Measurements from ENCODE around the gene METTL16. TPM values are rescaled to one million over a fixed set of nuclear protein-coding genes. Genes with fewer than 3 reads are reported as not detected.

The METTL16 gene
- total RNA-seq, 2 experiments from 2014 or later, result 25.7 to 27.0 TPM

DNA sequence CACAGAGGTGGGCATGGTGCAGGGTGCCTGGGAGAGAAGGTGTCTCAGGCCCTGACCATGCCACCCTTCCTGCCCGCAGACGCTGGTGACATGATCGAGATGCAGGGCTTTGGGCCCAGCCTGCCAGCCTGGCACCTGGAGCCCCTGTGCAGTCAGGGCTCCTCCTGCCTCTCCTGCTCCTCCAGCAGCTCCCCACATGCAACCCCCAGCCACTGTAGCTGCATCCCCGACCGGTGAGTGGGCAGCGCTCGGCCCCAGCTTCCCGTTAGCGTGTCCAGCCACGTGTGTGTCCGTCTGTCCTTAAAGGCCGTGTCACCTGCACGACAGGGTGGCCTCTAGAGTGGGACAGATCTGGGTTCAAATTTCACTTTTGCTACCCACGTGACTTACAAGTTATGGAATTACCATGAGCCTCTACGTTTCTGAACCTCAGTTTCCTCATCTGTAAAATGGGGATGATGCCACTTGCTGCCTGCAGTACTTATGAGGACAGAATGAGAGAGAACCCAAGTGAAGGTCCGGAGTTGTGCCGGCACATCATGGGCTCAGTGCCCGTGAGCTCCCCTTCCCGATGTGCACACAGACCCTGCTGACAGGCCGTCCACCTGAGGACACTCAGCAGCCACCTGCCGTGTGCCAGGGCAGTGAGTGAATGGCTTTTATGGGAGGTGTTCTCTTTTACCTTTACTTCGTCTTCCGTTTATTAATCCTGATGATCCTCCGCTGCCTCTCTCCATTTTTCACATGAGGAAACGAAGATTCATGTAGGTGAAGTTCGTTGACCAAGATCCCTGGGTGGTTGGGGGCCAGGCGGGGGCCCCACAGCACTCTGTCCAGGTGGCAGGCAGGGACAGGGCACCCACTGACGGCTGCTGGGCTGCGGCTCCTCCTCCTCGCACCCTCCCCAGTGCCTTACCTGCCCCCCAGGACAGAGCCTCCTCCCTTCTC, 140.2 kb downstream of the METTL16 start:
- H3K36me3 Mint-ChIP-seq (ENCODE audit: low read depth), result peaks cover 6% of the 10 kb centered on the region
- H3K4me1 Mint-ChIP-seq (ENCODE audit: low read depth), result no peaks in the 10 kb centered on the region
- H3K27ac Mint-ChIP-seq, result no peak overlapping the region
- ATAC-seq (no peak), DNase-seq (no peak)
- no peak overlapping the region for H3K4me3 Mint-ChIP-seq
- POLR2A ChIA-PET, result no interaction called here
- H3K27me3 Mint-ChIP-seq (ENCODE audit: low read depth), result no peaks in the 10 kb centered on the region
- CTCF ChIA-PET, result interaction anchor here (4.3 kb wide), 1 partner anchor 11 kb away, joined by 27 read pairs; no protein-coding TSS in a partner anchor
- no peaks in the 10 kb centered on the region for H3K9me3 Mint-ChIP-seq (ENCODE audit: insufficient read depth)

DNA sequence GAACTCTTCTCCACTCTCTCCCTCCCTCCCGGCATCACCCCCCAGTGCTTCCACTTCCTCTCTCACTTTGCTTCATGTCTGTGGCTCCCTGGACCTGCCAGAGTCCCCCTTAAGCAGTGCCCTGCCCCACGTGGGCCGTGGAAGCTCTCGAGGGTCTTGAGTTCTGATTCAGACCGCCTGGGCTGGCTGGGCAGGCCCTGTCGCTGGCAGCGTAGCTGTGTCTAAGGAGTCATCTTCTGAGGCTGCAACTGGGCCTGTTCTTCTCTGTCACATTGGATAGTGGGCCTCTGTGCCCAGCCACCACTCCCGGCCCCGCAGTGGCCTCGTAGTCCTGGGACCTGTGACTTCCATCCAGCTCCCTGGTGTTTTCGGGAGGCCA, 141.5 kb downstream of the METTL16 start:
- no peak for ATAC-seq

DNA sequence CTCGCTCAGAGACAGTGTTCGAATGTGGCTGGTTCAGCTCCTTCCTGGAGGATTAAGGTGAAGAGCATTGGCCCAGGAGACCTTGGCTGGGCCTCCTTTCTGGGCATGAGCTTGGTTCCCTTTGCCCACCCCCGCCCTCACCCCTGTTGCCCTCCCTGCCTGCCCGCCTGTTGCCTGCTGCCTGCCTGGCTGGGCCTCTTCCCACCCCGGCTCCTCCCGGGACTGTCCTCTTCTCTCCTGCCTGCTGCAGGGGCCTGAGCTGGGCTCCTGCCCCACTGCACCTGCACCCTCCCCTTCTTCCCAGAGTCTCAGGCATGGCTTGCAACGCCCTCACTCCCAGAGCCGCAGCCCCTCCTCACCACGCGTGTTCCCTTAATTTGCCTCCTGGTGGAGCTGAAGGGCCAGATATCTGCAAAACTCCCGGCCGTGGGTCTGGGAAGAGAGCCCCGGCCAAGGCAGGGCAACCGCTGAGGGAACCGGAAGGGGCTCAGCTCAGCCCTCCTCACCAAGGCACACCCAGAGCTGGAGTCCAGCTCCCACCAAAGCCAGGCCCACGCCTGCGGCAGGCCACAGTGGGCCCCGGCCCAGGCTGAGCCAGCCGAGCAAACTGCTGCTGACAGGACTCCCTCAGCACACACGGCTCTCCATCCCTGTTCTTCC, 142.0 kb downstream of the METTL16 start:
- H3K36me3 Mint-ChIP-seq (ENCODE audit: low read depth), result peaks cover 6% of the 10 kb centered on the region
- H3K27me3 Mint-ChIP-seq (ENCODE audit: low read depth), result no peaks in the 10 kb centered on the region
- H3K4me1 Mint-ChIP-seq (ENCODE audit: low read depth), result no peaks in the 10 kb centered on the region
- ChIA-PET CTCF (interaction anchor here (1.1 to 4.3 kb wide), 5 partner anchors 9 to 46 kb away, joined by 3 to 27 read pairs (median 4); no protein-coding TSS in a partner anchor), POLR2A (interaction anchor here (0.6 to 1.0 kb wide), 3 partner anchors 16 to 88 kb away, joined by 3 to 4 read pairs (median 3); no protein-coding TSS in a partner anchor)
- no peak overlapping the region for H3K27ac Mint-ChIP-seq
- H3K9me3 Mint-ChIP-seq (ENCODE audit: insufficient read depth), result no peaks in the 10 kb centered on the region
- DNase-seq (no peak), ATAC-seq (no peak)
- H3K4me3 Mint-ChIP-seq, result no peak overlapping the region

More for the DNA sequence above, 141.5 kb downstream of the METTL16 start:
- H3K9me3 Mint-ChIP-seq (ENCODE audit: insufficient read depth), result no peaks in the 10 kb centered on the region
- CTCF ChIA-PET, result interaction anchor here (1.1 to 4.3 kb wide), 4 partner anchors 10 to 17 kb away, joined by 3 to 27 read pairs (median 4); no protein-coding TSS in a partner anchor
- POLR2A ChIA-PET, result interaction anchor here (0.8 to 1.0 kb wide), 2 partner anchors 16 to 23 kb away, joined by 3 to 4 read pairs; no protein-coding TSS in a partner anchor
- H3K27ac Mint-ChIP-seq, result no peak overlapping the region
- H3K4me3 Mint-ChIP-seq, result no peak overlapping the region
- H3K4me1 Mint-ChIP-seq (ENCODE audit: low read depth), result no peaks in the 10 kb centered on the region
- H3K36me3 Mint-ChIP-seq (ENCODE audit: low read depth), result peaks cover 6% of the 10 kb centered on the region
- DNase-seq, result no peak
- H3K27me3 Mint-ChIP-seq (ENCODE audit: low read depth), result no peaks in the 10 kb centered on the region

DNA sequence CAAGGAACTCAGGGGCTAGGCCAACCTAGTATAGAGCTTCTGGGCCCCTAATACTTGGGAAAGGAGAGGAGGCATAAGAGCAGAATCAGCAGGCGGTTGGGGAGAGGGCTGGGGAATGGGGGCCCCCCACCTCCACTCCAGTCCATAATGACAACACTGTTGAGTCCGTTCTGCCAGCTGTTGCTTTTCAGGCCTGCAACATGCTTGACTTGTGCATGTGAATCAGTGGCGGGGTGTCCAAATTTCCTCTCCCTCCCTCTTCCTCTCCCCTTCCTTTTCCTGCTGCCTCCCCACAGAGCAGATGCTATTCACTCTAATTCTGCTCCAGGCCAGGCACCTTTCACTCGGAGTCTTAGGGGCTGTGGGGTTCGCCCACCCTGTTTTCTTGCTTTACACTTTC, 142.6 kb downstream of the METTL16 start:
- Mint-ChIP-seq H3K4me3 (no peak overlapping the region), H3K9me3 (ENCODE audit: insufficient read depth) (no peaks in the 10 kb centered on the region), H3K27ac (no peak overlapping the region), H3K27me3 (ENCODE audit: low read depth) (no peaks in the 10 kb centered on the region), H3K36me3 (ENCODE audit: low read depth) (peaks cover 6% of the 10 kb centered on the region), H3K4me1 (ENCODE audit: low read depth) (no peaks in the 10 kb centered on the region)
- no peak for ATAC-seq
- CTCF ChIA-PET, result interaction anchor here (1.1 to 4.3 kb wide), 3 partner anchors 8 to 47 kb away, joined by 3 to 27 read pairs (median 6); no protein-coding TSS in a partner anchor
- DNase-seq, result no peak
- POLR2A ChIA-PET, result interaction anchor here (0.6 kb wide), 1 partner anchor 87 kb away, joined by 3 read pairs; no protein-coding TSS in a partner anchor

DNA sequence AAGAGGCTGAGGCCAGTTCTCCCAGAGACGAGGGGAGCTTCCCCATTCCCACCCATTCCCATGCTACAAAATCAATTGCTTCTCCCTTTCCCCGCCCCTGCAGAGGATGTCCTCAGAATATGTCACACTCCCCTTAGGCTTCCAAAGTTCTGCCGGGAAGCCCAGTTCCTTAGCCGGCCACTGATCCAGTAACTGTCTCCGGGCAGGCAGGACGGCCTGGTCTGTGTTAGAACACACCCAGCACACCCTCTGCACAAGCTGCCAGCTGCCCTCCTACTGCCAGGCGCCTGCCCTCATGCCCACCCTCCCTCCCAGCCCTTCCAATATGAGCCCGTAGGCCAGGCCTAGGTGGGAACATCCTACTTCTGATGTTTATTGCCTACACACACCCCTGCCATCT, 143.3 kb downstream of the METTL16 start:
- POLR2A ChIA-PET, result no interaction called here
- no peaks in the 10 kb centered on the region for H3K27me3 Mint-ChIP-seq (ENCODE audit: low read depth)
- ATAC-seq (no peak), DNase-seq (no peak)
- no peaks in the 10 kb centered on the region for H3K4me1 Mint-ChIP-seq (ENCODE audit: low read depth)
- H3K27ac Mint-ChIP-seq, result no peak overlapping the region
- H3K9me3 Mint-ChIP-seq (ENCODE audit: insufficient read depth), result no peaks in the 10 kb centered on the region
- peaks cover 6% of the 10 kb centered on the region for H3K36me3 Mint-ChIP-seq (ENCODE audit: low read depth)
- CTCF ChIA-PET, result interaction anchor here (1.7 to 4.3 kb wide), 2 partner anchors 15 to 48 kb away, joined by 6 to 27 read pairs; no protein-coding TSS in a partner anchor
- no peak overlapping the region for H3K4me3 Mint-ChIP-seq

DNA sequence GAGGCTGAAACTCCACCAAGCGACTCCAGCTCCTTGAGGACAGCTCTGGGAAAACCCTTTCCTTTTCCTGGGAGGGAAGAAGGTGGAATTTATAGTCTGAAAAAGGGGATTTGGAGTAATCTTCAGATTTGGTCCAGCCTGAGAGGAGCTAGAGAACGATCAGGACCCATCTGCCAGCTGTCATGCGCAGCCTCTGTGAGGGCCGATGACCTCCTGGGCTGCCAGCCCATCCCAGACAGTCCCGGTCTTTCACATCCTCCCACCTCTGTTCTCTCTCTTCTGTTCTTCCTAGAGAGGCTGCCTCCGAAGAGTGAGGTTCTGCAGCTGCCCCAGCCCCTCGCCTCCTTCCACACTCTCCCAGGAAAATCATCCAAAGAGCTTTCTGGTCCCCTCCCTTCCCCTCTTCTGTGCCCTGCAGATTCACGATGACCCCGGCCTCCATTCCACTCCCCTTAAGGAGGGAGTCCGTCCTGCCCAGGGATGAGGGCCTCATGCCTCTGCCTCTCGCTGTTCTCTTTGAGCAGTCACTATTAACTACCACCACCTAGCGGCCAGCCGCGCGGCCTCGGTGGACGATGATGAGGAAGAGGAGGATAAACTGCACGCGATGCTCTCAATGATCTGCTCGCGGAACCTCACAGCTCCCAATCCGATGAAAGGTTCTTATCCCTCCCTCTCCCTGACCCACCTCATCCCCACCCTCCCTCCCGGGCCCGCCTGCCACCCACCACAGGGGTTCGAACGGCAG, 144.8 kb downstream of the METTL16 start:
- Mint-ChIP-seq H3K4me1 (ENCODE audit: low read depth) (no peaks in the 10 kb centered on the region), H3K27ac (no peak overlapping the region), H3K27me3 (ENCODE audit: low read depth) (no peaks in the 10 kb centered on the region), H3K9me3 (ENCODE audit: insufficient read depth) (no peaks in the 10 kb centered on the region), H3K36me3 (ENCODE audit: low read depth) (peaks cover 8% of the 10 kb centered on the region), H3K4me3 (no peak overlapping the region)
- no peak for DNase-seq
- ATAC-seq, result no peak
- POLR2A ChIA-PET, result no interaction called here
- CTCF ChIA-PET, result interaction anchor here (1.1 to 1.2 kb wide), 3 partner anchors 14 to 49 kb away, joined by 3 to 4 read pairs (median 4); no protein-coding TSS in a partner anchor

Other genes starting within 250 kb of the METTL16 start
- 10 to 100 TPM; 49.8 to 55.9 TPM for gene SMG6, start 208.1 kb downstream of the METTL16 start, total RNA-seq
- 10 to 100 TPM; 18.7 to 23.1 TPM for gene SRR, start 207.9 kb downstream of the METTL16 start, total RNA-seq
- gene TSR1, start 175.4 kb downstream of the METTL16 start, total RNA-seq, result 10 to 100 TPM; 36.0 to 36.6 TPM
- gene SGSM2, start 174.4 kb downstream of the METTL16 start, total RNA-seq, result 10 to 100 TPM; 65.9 to 67.8 TPM
- 10 to 100 TPM; 24.1 to 24.2 TPM for gene MNT, start 110.8 kb downstream of the METTL16 start, total RNA-seq
- 100 to 1,000 TPM; 164 to 173 TPM for gene PAFAH1B1, start 81.8 kb upstream of the METTL16 start, total RNA-seq
- 10 to 100 TPM; 59.0 to 64.9 TPM for gene CLUH, start 199.9 kb upstream of the METTL16 start, total RNA-seq
- not detected for gene CCDC92B, start 237.8 kb upstream of the METTL16 start, total RNA-seq